OCI-LY3 (cell line): Measurements from ENCODE around the gene GSE1.

ENCODE experiments used
- EZH2phosphoT487 ChIP-seq: fragments of 200-600 bp; shearing (Covaris generic); IDR thresholded peaks from 2 replicates; pipeline ENCODE4 v1.6.1; 2018; ENCODE audit warnings: antibody characterized with exemption, mixed run types, low read depth
- TF ChIP-seq, protein P1 (sequence below): fragments of 200-600, 300-600 bp; sonication (generic); IDR thresholded peaks from 2 replicates; pipeline ENCODE4 v1.5.1; 2014; ENCODE audit warnings: antibody characterized with exemption, low read length, low read depth

DNA sequence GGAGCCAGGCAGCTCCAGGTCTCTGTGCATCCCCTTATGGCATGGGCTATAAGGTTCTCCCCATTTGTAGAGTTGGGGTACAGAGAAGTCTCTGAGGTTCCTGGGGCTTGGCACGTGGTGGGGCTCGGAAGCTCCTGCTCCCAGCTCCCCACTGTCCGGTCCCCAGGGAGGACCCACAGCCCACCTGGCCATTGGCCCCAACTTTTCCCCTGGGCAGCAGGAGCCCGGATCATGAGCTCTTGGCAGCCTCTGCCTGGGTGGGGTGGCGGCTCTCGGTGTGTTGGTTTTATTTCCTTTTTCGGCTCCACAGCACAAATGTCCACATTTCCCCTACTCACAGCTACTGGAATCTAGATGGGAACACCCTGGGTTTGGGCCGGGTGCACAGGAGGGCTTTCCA is 30.5 kb downstream of the GSE1 start:
- TF ChIP-seq, protein P1, sequence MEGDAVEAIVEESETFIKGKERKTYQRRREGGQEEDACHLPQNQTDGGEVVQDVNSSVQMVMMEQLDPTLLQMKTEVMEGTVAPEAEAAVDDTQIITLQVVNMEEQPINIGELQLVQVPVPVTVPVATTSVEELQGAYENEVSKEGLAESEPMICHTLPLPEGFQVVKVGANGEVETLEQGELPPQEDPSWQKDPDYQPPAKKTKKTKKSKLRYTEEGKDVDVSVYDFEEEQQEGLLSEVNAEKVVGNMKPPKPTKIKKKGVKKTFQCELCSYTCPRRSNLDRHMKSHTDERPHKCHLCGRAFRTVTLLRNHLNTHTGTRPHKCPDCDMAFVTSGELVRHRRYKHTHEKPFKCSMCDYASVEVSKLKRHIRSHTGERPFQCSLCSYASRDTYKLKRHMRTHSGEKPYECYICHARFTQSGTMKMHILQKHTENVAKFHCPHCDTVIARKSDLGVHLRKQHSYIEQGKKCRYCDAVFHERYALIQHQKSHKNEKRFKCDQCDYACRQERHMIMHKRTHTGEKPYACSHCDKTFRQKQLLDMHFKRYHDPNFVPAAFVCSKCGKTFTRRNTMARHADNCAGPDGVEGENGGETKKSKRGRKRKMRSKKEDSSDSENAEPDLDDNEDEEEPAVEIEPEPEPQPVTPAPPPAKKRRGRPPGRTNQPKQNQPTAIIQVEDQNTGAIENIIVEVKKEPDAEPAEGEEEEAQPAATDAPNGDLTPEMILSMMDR, result no peak
- TF ChIP-seq EZH2phosphoT487, result no peak
